H1 (cell line): Measurements from ENCODE around the gene MYBPC3. TPM values are rescaled to one million over a fixed set of nuclear protein-coding genes. Genes with fewer than 3 reads are reported as not detected.
A peak's percentile ranks its signal among the peaks of the same experiment; 100 is the strongest.

Experiments
- CTCF ChIA-PET: fragments of 300-600 bp; sonication (Branson Sonifier 250); formaldehyde crosslinking; loops from one replicate; lab custom pipeline; 2021; ENCODE audit not compliant: partially characterized antibody; lab: Charles Lee
- POLR2A ChIA-PET: fragments of 300-600 bp; sonication (Branson Sonifier 250); formaldehyde crosslinking; loops from one replicate; lab custom pipeline; 2021; ENCODE audit warnings: inconsistent platforms; ENCODE audit not compliant: partially characterized antibody; lab: Charles Lee
- DNase-seq, 2 experiments: peaks; one replicate each; pipeline versions ENCODE4 v3.0.0 to v3.0.0-alpha.2; 2010 to 2022; ENCODE audit warnings: low spot score in 2 of 2, low read depth in 1 of 2, mixed read lengths in 1 of 2
- FAIRE-seq: peaks from 2 replicates; lab custom pipeline; 2011; peaks lifted over from hg19 to GRCh38; lab: Jason Lieb, UNC
- H2AFZ ChIP-seq: 2 replicates; pipeline ENCODE4 v1.8.1; 2012; ENCODE audit warnings: low read length, inconsistent platforms
- H2AK5ac ChIP-seq: 2 replicates; pipeline ENCODE4 v1.6.1; 2013; ENCODE audit warnings: low read depth, low read length
- H2BK120ac ChIP-seq: replicated peaks from 2 replicates; pipeline ENCODE3; 2013; ENCODE audit warnings: low read depth, low read length, inconsistent platforms
- H2BK12ac ChIP-seq: 2 replicates; pipeline ENCODE4 v1.6.1; 2013; ENCODE audit warnings: low read depth, low read length
- H2BK15ac ChIP-seq: 2 replicates; pipeline ENCODE4 v1.6.1; 2013; ENCODE audit warnings: low read length
- H2BK20ac ChIP-seq: 2 replicates; pipeline ENCODE4 v1.6.1; 2013; ENCODE audit warnings: low read length
- H2BK5ac ChIP-seq: 2 replicates; pipeline ENCODE4 v1.6.1; 2013; ENCODE audit warnings: low read depth, low read length
- H3K14ac ChIP-seq: 2 replicates; pipeline ENCODE4 v1.6.1; 2013; ENCODE audit warnings: inconsistent platforms; ENCODE audit not compliant: insufficient read length
- H3K18ac ChIP-seq: 2 replicates; pipeline ENCODE4 v1.6.1; 2013; ENCODE audit warnings: low read length; ENCODE audit errors: extremely low read depth
- H3K23ac ChIP-seq: 2 replicates; pipeline ENCODE4 v1.6.1; 2013; ENCODE audit warnings: inconsistent platforms; ENCODE audit not compliant: insufficient read length
- H3K23me2 ChIP-seq: 2 replicates; pipeline ENCODE4 v1.6.1; 2013; ENCODE audit warnings: low read depth, low read length
- H3K27ac ChIP-seq: 2 replicates; pipeline ENCODE4 v1.6.1; 2011; ENCODE audit warnings: low read depth, low read length, inconsistent platforms
- H3K27me3 ChIP-seq, 4 experiments: replicated peaks in 1 of 4; 1 replicate in 1 of 4; 2 replicates in 3 of 4; pipeline versions ENCODE4 v1.6.1 to v1.8.1; 2011 to 2013; ENCODE audit warnings: low read length in 3 of 4, mild to moderate bottlenecking in 3 of 4, inconsistent platforms in 2 of 4, mixed read lengths in 2 of 4, moderate library complexity in 1 of 4; ENCODE audit not compliant: control insufficient read depth in 3 of 4, insufficient read depth in 3 of 4; ENCODE audit errors: extremely low read depth in 1 of 4
- H3K36me3 ChIP-seq, 4 experiments: 2 replicates each; pipeline versions ENCODE4 v1.6.1 to v1.8.1; 2011 to 2013; ENCODE audit warnings: mild to moderate bottlenecking in 4 of 4, low read length in 3 of 4, moderate library complexity in 2 of 4, control low read depth in 1 of 4, inconsistent platforms in 1 of 4; ENCODE audit not compliant: insufficient read depth in 4 of 4, control insufficient read depth in 2 of 4
- H3K4ac ChIP-seq: replicated peaks from 2 replicates; pipeline ENCODE3; 2013; ENCODE audit warnings: low read length, low read depth, mixed read lengths, inconsistent platforms; ENCODE audit not compliant: insufficient read length
- H3K4me1 ChIP-seq, 4 experiments: replicated peaks in 1 of 4; 1 replicate in 1 of 4; 2 replicates in 3 of 4; pipeline versions ENCODE4 v1.6.1 to v1.8.1; 2011 to 2013; ENCODE audit warnings: low read length in 3 of 4, inconsistent platforms in 2 of 4, mixed read lengths in 1 of 4; ENCODE audit not compliant: insufficient read depth in 4 of 4, control insufficient read depth in 3 of 4
- H3K4me2 ChIP-seq, 2 experiments: 2 replicates each; pipeline versions ENCODE4 v1.6.1 to v1.8.1; 2011 to 2013; ENCODE audit warnings: low read depth in 2 of 2, low read length in 2 of 2, control low read depth in 1 of 2, inconsistent platforms in 1 of 2, mild to moderate bottlenecking in 1 of 2; ENCODE audit not compliant: insufficient read depth in 1 of 2
- H3K4me3 ChIP-seq, 4 experiments: fragments of 200-600, 300-600 bp in 1 of 4; sonication (generic), shearing (Covaris generic), sonication (Bioruptor Twin) in 1 of 4; 2 replicates each; pipeline versions ENCODE4 v1.5.1 to v1.8.1; 2011 to 2016; ENCODE audit warnings: low read length in 4 of 4, low read depth in 3 of 4, control low read depth in 2 of 4, inconsistent platforms in 2 of 4, mild to moderate bottlenecking in 2 of 4, mixed read lengths in 1 of 4, moderate library complexity in 1 of 4; ENCODE audit not compliant: insufficient read depth in 2 of 4; ENCODE audit errors: extremely low read depth in 1 of 4
- H3K56ac ChIP-seq: replicated peaks from 2 replicates; pipeline ENCODE3; 2013; ENCODE audit warnings: low read depth, mild to moderate bottlenecking, mixed read lengths, low read length, inconsistent platforms; ENCODE audit not compliant: insufficient read length
- H3K79me1 ChIP-seq: 2 replicates; pipeline ENCODE4 v1.6.1; 2013; ENCODE audit warnings: low read depth, low read length, control low read depth
- H3K79me2 ChIP-seq, 2 experiments: 2 replicates each; pipeline versions ENCODE4 v1.6.1 to v1.8.1; 2012 to 2013; ENCODE audit warnings: low read length in 2 of 2, mild to moderate bottlenecking in 2 of 2, inconsistent platforms in 1 of 2; ENCODE audit not compliant: insufficient read depth in 2 of 2, control insufficient read depth in 1 of 2
- H3K9ac ChIP-seq, 4 experiments: replicated peaks in 1 of 4; 1 replicate in 1 of 4; 2 replicates in 3 of 4; pipeline versions ENCODE4 v1.6.1 to v1.8.1; 2011 to 2013; ENCODE audit warnings: low read depth in 3 of 4, low read length in 3 of 4, control low read depth in 2 of 4, mild to moderate bottlenecking in 2 of 4, moderate library complexity in 2 of 4, inconsistent platforms in 1 of 4; ENCODE audit errors: extremely low read depth in 1 of 4
- H3K9me3 ChIP-seq, 2 experiments: 2 replicates each; pipeline versions ENCODE4 v1.6.1 to v1.8.1; 2012 to 2013; ENCODE audit warnings: mild to moderate bottlenecking in 2 of 2, moderate library complexity in 2 of 2, control low read depth in 1 of 2, inconsistent platforms in 1 of 2, low read depth in 1 of 2, low read length in 1 of 2, mixed read lengths in 1 of 2; ENCODE audit not compliant: insufficient read depth in 2 of 2
- H4K20me1 ChIP-seq, 2 experiments: replicated peaks in 1 of 2; 2 replicates each; pipeline versions ENCODE3 to v1.8.1; 2011 to 2013; ENCODE audit warnings: inconsistent platforms in 2 of 2, low read length in 2 of 2, mild to moderate bottlenecking in 1 of 2; ENCODE audit not compliant: insufficient read depth in 2 of 2, control insufficient read depth in 1 of 2
- H4K5ac ChIP-seq: 2 replicates; pipeline ENCODE4 v1.6.1; 2013; ENCODE audit warnings: low read length, low read depth, mixed read lengths, inconsistent platforms; ENCODE audit not compliant: insufficient read length
- H4K8ac ChIP-seq: 2 replicates; pipeline ENCODE4 v1.8.0; 2013; ENCODE audit warnings: mild to moderate bottlenecking, moderate library complexity, low read length, inconsistent platforms; ENCODE audit not compliant: insufficient read depth; ENCODE audit errors: extremely low read depth
- H4K91ac ChIP-seq: replicated peaks from 2 replicates; pipeline ENCODE3; 2013; ENCODE audit warnings: low read length, mixed read lengths, inconsistent platforms; ENCODE audit not compliant: insufficient read length
- BCL11A ChIP-seq, 2 experiments: IDR thresholded peaks; one replicate each; pipeline ENCODE4 v1.6.1; 2011; ENCODE audit warnings: low read depth in 2 of 2, low read length in 2 of 2, mild to moderate bottlenecking in 2 of 2
- WGBS, 2 experiments: shearing (Covaris generic) in 1 of 2; methylation state at CpG; one replicate each; pipeline versions ENCODE4 v1.1.6 to v1.1.7; 2013 to 2015; ENCODE audit warnings: low lambda C conversion rate in 2 of 2, mixed read lengths in 2 of 2, inconsistent platforms in 1 of 2, low coverage in 1 of 2, missing lambda C conversion rate in 1 of 2; ENCODE audit not compliant: insufficient replicate concordance in 2 of 2, insufficient coverage in 1 of 2, insufficient read length in 1 of 2; ENCODE audit errors: extremely low coverage in 1 of 2, missing lambda C conversion rate in 1 of 2; 5-methylcytosine and 5-hydroxymethylcytosine counted together
- polyA plus RNA-seq, 7 experiments: library from polyadenylated mRNA; depleted of rRNA in 3 of 7; stranded (reverse) in 5 of 7; unstranded in 2 of 7; fragments of >200 nt in 5 of 7; fragments of 200-250 nt in 2 of 7; gene quantifications; 1 replicate in 5 of 7; 2 replicates in 1 of 7; 4 replicates in 1 of 7; pipeline versions ENCODE4 v1.2.1 to v1.2.3, GENCODE V29; 2011 to 2013; ENCODE audit warnings: missing spikeins in 2 of 7, mixed read lengths in 2 of 7
- total RNA-seq: library from RNA; stranded (reverse); fragmentation: NEBNext Ultra II Directional; extraction: Animal tissue kit (Norgen Biotek cat#: 25700); gene quantifications from 2 replicates; pipeline ENCODE4 v1.2.1, GENCODE V29; 2021

Gene MYBPC3
- total and polyA plus RNA-seq, 2 of the 8 experiments (the other 6 are each of a cell fraction or from before 2014, with no cell fraction given): 0.05 TPM; not detected in 1

- no peak for FAIRE-seq
- POLR2A ChIA-PET: no interaction called here
- no peak for TF ChIP-seq BCL11A (IDR thresholded peaks at IDR 0.05; ENCODE audit: low read depth in 2 of 2, low read length in 2 of 2)
Measured at GRCh38 chr11:47342854-47343253, 9.6 kb downstream of the MYBPC3 start.

More at GRCh38 chr11:47342854-47343253, 9.6 kb downstream of the MYBPC3 start:
- H2BK15ac ChIP-seq: no peak overlapping the region
- H3K4me1 ChIP-seq: no peaks in the 10 kb centered on the region
- no peak overlapping the region for H3K4me2 ChIP-seq
- no peak overlapping the region for H4K5ac ChIP-seq
- H3K23me2 ChIP-seq: peaks cover 2% of the 10 kb centered on the region; the same call in 1 of the 2 replicates
- H3K27ac ChIP-seq: no peak overlapping the region
- no peak overlapping the region for H2BK20ac ChIP-seq
- no peaks in the 10 kb centered on the region; the same call in 1 of the 2 replicates for H3K79me1 ChIP-seq
- H3K18ac ChIP-seq: no peak overlapping the region
- no peak overlapping the region for H2BK12ac ChIP-seq
- no peak overlapping the region for H3K14ac ChIP-seq
- no peak overlapping the region for H2BK5ac ChIP-seq
- no peaks in the 10 kb centered on the region for H3K9me3 ChIP-seq
- no peak overlapping the region for H3K4ac ChIP-seq
- H2AK5ac ChIP-seq: no peak overlapping the region
- no peak overlapping the region for H3K4me3 ChIP-seq
- H4K8ac ChIP-seq: 0 out of 2 replicates have a peak overlapping the region, but pooled peaks have one; percentile 17
- no peaks in the 10 kb centered on the region for H3K27me3 ChIP-seq
- no peak overlapping the region for H2AFZ ChIP-seq
- no peak for DNase-seq
- no peak overlapping the region for H3K56ac ChIP-seq
- CTCF ChIA-PET: interaction anchor here (1.4 to 3.5 kb wide), 3 partner anchors 12 to 83 kb away, joined by 5 to 17 read pairs (median 15); no protein-coding TSS in a partner anchor
- no peak overlapping the region for H3K9ac ChIP-seq
- no peak overlapping the region for H4K91ac ChIP-seq
- 95% methylated on average over 10 of the region's 15 CpGs; no CpG with 5 or more reads in 1 of the 2 experiments for WGBS, 2 experiments
- H3K23ac ChIP-seq: no peak overlapping the region
- no peaks in the 10 kb centered on the region for H3K79me2 ChIP-seq
- H4K20me1 ChIP-seq: peaks cover 0 to 3% of the 10 kb centered on the region in 2 experiments
- H3K36me3 ChIP-seq: no peaks in the 10 kb centered on the region
- H2BK120ac ChIP-seq: no peak overlapping the region
